AG04449 (cell line): ENCODE results near the gene FGF13.

ENCODE experiments used
- CTCF ChIA-PET: fragments of 350-600 bp; formaldehyde crosslinking; extraction: SDS; loops from one replicate; lab custom pipeline; 2021; ENCODE audit warnings: antibody characterized with exemption; lab: Yijun Ruan, JAX
- POLR2A ChIA-PET: fragments of 400-600, 350-600 bp; formaldehyde crosslinking; extraction: SDS; loops from one replicate; lab custom pipeline; 2020; ENCODE audit warnings: antibody characterized with exemption, inconsistent platforms; lab: Yijun Ruan, JAX
- DNase-seq: peaks from one replicate; pipeline ENCODE4 v3.0.0-alpha.2; 2010; ENCODE audit warnings: low read depth, low spot score
- H3K4me3 ChIP-seq: 2 replicates; pipeline ENCODE4 v1.5.1; 2011; ENCODE audit warnings: low read depth, mild to moderate bottlenecking, control low read depth, low read length
- TF ChIP-seq, protein P1 (sequence below): IDR thresholded peaks from one replicate; pipeline ENCODE4 v1.5.1; 2011; ENCODE audit warnings: mild to moderate bottlenecking, moderate library complexity, low read length, control low read depth, inconsistent platforms; ENCODE audit not compliant: insufficient read depth; ENCODE audit errors: missing control alignments

Gene FGF13

DNA sequence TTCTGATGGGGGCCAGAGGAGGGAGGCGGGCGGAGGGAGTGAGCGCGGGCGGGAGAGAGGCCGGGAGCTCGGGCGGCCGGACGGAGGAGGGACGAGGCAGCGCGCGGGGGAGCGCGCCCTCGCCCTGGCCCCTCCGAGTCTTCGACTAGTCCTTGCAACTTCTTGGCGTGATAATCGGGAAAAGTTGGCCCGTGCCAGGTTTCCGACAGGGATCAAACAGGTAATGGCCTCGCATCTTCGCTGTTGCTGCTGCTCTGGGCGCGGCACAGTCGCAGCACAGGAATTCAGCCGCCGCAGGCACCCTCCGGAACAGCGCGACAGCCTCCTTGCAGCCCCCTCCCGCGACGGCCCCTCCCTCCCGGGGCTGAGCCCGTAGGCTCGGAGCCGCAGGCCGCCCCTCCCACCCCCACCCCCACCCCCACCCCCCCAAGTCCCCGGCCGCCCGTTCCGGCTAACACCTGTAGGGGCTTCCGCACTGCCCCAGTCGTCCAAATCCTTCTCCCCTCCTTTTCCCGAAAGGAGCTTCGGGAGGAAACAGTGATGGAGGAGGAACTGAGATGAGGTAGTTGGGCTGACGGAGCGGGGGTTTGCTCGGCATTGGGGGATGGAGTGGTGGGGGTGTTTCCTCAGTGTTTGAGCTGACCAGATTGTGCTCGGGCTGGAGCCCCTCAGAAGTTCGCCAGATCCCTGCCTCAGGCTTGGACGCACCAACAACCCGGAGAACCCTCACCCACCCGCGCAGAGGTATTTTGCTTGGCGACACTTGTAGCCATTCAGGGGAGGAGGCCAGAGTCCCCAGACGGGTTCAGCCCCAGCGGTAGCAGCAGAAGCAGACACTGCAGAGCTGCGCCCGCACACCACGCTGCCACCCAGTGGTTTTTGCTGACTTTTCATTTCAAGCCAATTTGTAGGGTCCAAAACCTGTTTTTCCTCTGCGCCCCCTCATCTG, at the start of gene FGF13:
FGF13 (minus strand) TSS at position 319 of the 949 bp plus-strand sequence. CDS start 714 bp downstream, outside the sequence.
- DNase-seq = no peak
- CTCF ChIA-PET = no interaction called here

DNA sequence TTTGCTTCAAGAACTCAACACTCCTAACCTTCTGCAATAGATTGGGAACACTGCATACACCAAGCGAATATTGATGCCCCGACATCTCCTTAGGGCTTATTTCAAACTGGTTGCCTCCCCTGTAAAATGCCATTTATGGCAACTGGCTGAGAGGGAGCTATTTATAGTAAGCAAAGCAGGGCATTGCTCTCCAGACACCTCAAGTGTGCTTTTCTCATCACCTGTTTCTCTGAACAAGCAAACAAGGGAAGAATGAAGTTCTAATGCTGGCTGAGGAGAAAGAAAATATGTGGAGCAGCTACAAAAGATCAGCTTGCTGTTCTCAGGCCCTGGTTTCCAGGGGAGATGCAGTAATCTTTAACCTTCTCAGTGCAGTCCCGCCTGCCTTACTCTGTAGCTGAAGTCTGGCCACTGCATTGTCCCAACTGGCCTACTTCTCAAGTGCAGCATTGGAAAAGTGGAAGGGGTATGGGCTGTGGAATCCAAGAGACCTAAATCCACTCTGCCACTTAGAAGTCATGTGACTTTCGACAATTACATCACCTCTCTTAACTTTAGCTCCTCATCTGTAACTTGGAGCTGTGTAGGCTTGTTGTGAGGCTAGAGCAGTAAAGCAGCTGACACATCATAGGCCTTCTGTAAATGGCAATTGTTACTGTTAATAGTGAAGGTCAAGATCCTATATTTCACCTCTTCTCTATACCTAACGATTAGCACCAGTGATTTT, 47.9 kb upstream of the FGF13 start:
- ChIA-PET POLR2A (no interaction called here), CTCF (no interaction called here)
- DNase-seq = no peak
- TF ChIP-seq, protein P1, sequence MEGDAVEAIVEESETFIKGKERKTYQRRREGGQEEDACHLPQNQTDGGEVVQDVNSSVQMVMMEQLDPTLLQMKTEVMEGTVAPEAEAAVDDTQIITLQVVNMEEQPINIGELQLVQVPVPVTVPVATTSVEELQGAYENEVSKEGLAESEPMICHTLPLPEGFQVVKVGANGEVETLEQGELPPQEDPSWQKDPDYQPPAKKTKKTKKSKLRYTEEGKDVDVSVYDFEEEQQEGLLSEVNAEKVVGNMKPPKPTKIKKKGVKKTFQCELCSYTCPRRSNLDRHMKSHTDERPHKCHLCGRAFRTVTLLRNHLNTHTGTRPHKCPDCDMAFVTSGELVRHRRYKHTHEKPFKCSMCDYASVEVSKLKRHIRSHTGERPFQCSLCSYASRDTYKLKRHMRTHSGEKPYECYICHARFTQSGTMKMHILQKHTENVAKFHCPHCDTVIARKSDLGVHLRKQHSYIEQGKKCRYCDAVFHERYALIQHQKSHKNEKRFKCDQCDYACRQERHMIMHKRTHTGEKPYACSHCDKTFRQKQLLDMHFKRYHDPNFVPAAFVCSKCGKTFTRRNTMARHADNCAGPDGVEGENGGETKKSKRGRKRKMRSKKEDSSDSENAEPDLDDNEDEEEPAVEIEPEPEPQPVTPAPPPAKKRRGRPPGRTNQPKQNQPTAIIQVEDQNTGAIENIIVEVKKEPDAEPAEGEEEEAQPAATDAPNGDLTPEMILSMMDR = no peak
- no peak overlapping the region for H3K4me3 ChIP-seq

More for the DNA sequence above, at the start of gene FGF13:
- H3K4me3 ChIP-seq = no peak within 1 kb of the TSS
- POLR2A ChIA-PET = no interaction called here
- TF ChIP-seq, protein P1 = no peak

DNA sequence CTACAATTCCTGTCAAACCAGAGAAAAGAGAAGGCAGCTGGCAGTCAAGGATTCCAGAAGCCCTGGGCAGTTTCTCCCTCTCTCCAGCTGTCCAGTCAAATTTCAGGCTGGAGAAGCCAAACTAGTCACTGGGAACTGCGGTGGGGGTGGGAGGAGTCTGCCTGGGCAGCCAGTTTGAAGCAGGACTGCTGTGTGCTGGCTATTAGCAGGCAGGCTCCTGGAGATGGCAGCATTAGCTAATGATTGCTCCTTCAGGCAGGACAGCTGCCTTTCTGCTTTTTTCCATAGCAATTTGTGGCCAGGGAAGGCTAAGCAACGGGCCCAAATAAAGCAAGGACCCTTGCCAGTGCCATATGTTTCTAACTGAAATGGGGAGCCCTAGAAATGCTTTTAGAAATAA, 44.7 kb upstream of the FGF13 start:
- POLR2A ChIA-PET = no interaction called here
- TF ChIP-seq, protein P1 = no peak
- H3K4me3 ChIP-seq = no peak overlapping the region
- CTCF ChIA-PET = no interaction called here
- DNase-seq = no peak

DNA sequence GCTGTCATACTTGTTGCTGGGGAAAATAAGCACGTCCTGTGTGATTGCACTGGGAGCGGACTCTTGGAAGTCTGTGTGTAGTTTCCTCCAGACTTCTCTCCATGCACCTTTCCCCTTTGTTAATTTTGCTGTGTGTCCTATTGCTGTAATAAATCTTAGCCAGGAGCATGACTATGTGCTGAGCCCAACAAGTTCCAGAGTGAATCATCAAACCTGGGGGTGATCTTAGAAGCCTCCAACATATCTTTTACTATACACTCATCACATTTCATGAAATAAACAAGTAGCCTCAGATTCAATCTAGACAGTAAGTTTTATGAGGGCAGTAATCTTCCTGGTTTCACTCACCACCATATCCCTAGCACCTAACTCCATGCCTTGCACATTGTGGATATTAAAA, 43.3 kb upstream of the FGF13 start:
- TF ChIP-seq, protein P1 = no peak
- ChIA-PET POLR2A (no interaction called here), CTCF (no interaction called here)
- DNase-seq = no peak
- no peak overlapping the region for H3K4me3 ChIP-seq

DNA sequence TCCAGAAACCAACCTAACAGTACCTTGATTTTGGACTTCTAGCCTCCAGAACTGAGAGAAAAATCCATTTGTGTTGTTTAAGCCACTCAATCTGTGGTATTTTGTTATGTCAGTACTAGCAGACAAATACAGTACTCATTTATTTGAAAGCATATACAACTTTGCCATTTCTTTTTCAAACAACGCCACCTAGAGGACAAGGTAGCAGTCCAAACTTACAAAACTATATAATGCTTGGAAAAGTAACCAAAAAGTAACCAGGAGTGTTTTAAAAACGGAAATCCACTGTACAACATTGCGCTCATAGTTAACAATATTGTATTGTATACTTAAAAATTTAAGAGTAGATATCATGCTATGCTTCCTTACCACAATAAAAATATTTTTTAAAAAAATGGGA, 37.0 kb upstream of the FGF13 start:
- no peak overlapping the region for H3K4me3 ChIP-seq
- ChIA-PET POLR2A (no interaction called here), CTCF (no interaction called here)
- TF ChIP-seq, protein P1 = no peak
- no peak for DNase-seq

DNA sequence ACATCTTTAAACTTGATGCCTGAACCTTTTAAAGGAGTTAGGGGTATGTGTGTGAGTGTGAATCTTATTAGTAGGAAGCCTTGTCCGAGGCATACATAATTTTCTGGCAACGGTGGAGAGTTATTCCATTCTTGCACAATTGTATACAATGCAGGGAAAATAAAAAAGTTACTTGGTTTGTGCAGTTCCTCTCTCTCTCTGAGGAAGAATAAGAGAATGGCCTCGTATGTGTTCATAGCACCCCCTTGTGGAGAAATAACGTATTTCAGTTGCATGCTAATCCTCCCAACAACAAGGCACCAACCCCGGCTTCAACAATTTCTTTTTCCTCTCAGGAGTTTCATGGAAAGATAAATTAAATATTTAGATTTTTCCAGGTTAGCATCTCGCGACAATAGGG, 33.7 kb upstream of the FGF13 start:
- ChIA-PET CTCF (no interaction called here), POLR2A (no interaction called here)
- TF ChIP-seq, protein P1 = peak; percentile 27
- no peak overlapping the region for H3K4me3 ChIP-seq
- DNase-seq = no peak
